Measurements from ENCODE around the gene MBD3.

The MBD3 gene

GRCh38 chr19:1555487-1556389 lies 36.9 kb downstream of the MBD3 start:
- no peak overlapping the region for H3K4me3 ChIP-seq (ENCODE audit: low read length)
- TF ChIP-seq CTCF (conservative IDR thresholded peaks at IDR 0.05; ENCODE audit: low read length), result no peak
- no peak for DNase-seq (ENCODE audit: low read depth)

GRCh38 chr19:1554968-1555367 lies 37.7 kb downstream of the MBD3 start:
- TF ChIP-seq CTCF (conservative IDR thresholded peaks at IDR 0.05; ENCODE audit: low read length), result no peak
- no peak for DNase-seq (ENCODE audit: low read depth)
- H3K4me3 ChIP-seq (ENCODE audit: low read length), result no peak overlapping the region

- no peak for DNase-seq (ENCODE audit: low read depth)
- H3K4me3 ChIP-seq (ENCODE audit: low read length), result no peak overlapping the region
- no peak for TF ChIP-seq CTCF (conservative IDR thresholded peaks at IDR 0.05; ENCODE audit: low read length)
Measured at GRCh38 chr19:1553415-1553814, 39.2 kb downstream of the MBD3 start.

GRCh38 chr19:1551068-1552040 lies 41.3 kb downstream of the MBD3 start:
- DNase-seq (ENCODE audit: low read depth), result no peak

GRCh38 chr19:1549332-1549945 lies 43.2 kb downstream of the MBD3 start:
- no peak for DNase-seq (ENCODE audit: low read depth)

More at GRCh38 chr19:1551068-1552040, 41.3 kb downstream of the MBD3 start:
- no peak for TF ChIP-seq CTCF (conservative IDR thresholded peaks at IDR 0.05; ENCODE audit: low read length)
- H3K4me3 ChIP-seq (ENCODE audit: low read length), result no peak overlapping the region

More at GRCh38 chr19:1549332-1549945, 43.2 kb downstream of the MBD3 start:
- TF ChIP-seq CTCF (conservative IDR thresholded peaks at IDR 0.05; ENCODE audit: low read length), result no peak
- no peak overlapping the region for H3K4me3 ChIP-seq (ENCODE audit: low read length)
